NT2/D1 (cell line): ENCODE results near the gene TMEM198.

Experiments used
- YY1 ChIP-seq: IDR thresholded peaks from 2 replicates; pipeline ENCODE4 v1.6.1; 2011; ENCODE audit not compliant: insufficient read length, insufficient read depth
- ZNF274 ChIP-seq: IDR thresholded peaks from 2 replicates; pipeline ENCODE4 v1.6.1; 2011; ENCODE audit warnings: mild to moderate bottlenecking, low read depth, low read length

DNA sequence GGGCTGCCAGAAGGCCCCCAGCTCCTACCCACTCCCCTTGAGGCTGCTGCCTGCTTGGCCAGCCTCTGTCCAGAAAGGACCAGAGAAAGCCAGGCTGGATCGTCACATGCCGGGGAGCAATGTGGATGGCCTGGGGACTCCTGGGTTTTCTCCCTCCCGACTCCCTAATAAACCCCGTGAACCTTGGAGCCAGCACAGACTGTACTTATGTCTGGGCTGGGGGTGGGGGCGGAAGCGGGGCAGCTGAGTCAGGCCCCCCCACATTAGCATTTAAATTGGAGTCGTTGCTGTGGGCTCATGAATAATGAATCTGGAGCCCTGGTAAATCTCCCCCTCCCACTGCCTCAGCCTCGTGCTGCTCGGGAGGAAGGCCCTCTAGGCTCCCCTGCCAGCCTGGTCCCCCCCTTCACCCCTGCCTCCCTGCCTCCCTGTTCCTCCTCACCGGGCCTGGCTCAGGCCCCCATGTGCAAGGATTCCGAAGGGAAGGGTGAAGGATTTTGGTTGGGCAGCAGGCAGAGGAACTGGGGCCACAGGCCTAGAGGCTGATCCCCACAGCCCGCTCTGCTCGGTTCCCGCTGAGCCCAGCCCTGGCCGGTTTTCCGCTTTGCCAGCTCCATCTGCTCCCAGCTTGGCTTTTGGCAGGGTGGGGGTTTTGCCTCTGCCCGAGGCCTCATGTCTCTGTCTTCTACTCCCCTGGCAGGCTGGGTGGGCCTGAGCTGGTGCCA, 36.9 kb upstream of the TMEM198 start:
- no peak for TF ChIP-seq YY1
- TF ChIP-seq ZNF274 = no peak
